Measurements from ENCODE around the gene MAP7D1.

GRCh38 chr1:36109041-36109679 lies 46.8 kb upstream of the MAP7D1 start:
- TF ChIP-seq CTCF (IDR thresholded peaks at IDR 0.05) (no peak), POLR2AphosphoS5 (IDR thresholded peaks at IDR 0.05; ENCODE audit: insufficient read depth in 1 of 2, low read depth in 1 of 2) (no peak), POLR2A (IDR thresholded peaks at IDR 0.05) (no peak)
